H9 (cell line): ENCODE data around the gene NCKAP5. TPM values are rescaled to one million over a fixed set of nuclear protein-coding genes. Genes with fewer than 3 reads are reported as not detected.

Experiments
- DNase-seq: peaks from one replicate; pipeline ENCODE4 v3.0.0-alpha.2; 2017
- H2AFZ ChIP-seq: one replicate; pipeline ENCODE4 v1.6.1; 2013; ENCODE audit warnings: mild to moderate bottlenecking, low read length, control low read depth, moderate library complexity
- H2AK5ac ChIP-seq: 2 replicates; pipeline ENCODE4 v1.6.1; 2013; ENCODE audit warnings: low read length, control low read depth, mixed read lengths; ENCODE audit not compliant: insufficient read length
- H2BK120ac ChIP-seq: one replicate; pipeline ENCODE4 v1.6.1; 2013; ENCODE audit warnings: low read depth, mild to moderate bottlenecking, low read length, control low read depth, inconsistent platforms; ENCODE audit not compliant: poor library complexity, severe bottlenecking
- H2BK12ac ChIP-seq: 2 replicates; pipeline ENCODE4 v1.6.1; 2013; ENCODE audit warnings: low read length, control low read depth, mixed read lengths, low read depth; ENCODE audit not compliant: insufficient read length
- H2BK15ac ChIP-seq: 2 replicates; pipeline ENCODE4 v1.6.1; 2013; ENCODE audit warnings: low read depth, low read length, control low read depth
- H2BK20ac ChIP-seq: one replicate; pipeline ENCODE4 v1.6.1; 2013; ENCODE audit warnings: low read depth, mild to moderate bottlenecking, low read length, control low read depth, inconsistent platforms; ENCODE audit not compliant: poor library complexity, severe bottlenecking
- H2BK5ac ChIP-seq: 2 replicates; pipeline ENCODE4 v1.6.1; 2013; ENCODE audit warnings: low read length, control low read depth, mixed read lengths; ENCODE audit not compliant: insufficient read length
- H3K14ac ChIP-seq: 2 replicates; pipeline ENCODE4 v1.6.1; 2013; ENCODE audit warnings: low read length, control low read depth; ENCODE audit not compliant: insufficient read depth
- H3K18ac ChIP-seq: 2 replicates; pipeline ENCODE4 v1.6.1; 2013; ENCODE audit warnings: low read depth, mild to moderate bottlenecking, mixed read lengths, low read length, control low read depth; ENCODE audit not compliant: insufficient read length
- H3K23ac ChIP-seq: 2 replicates; pipeline ENCODE4 v1.6.1; 2013; ENCODE audit warnings: low read length, control low read depth, mixed read lengths, low read depth; ENCODE audit not compliant: insufficient read length
- H3K23me2 ChIP-seq: 2 replicates; pipeline ENCODE4 v1.6.1; 2013; ENCODE audit warnings: low read depth, mild to moderate bottlenecking, mixed read lengths, low read length, control low read depth; ENCODE audit not compliant: insufficient read length, poor library complexity, severe bottlenecking
- H3K27ac ChIP-seq: 2 replicates; pipeline ENCODE4 v1.5.1; 2013; ENCODE audit warnings: low read length, control low read depth, mixed read lengths, low read depth; ENCODE audit not compliant: insufficient read length
- H3K27me3 ChIP-seq: 2 replicates; pipeline ENCODE4 v1.6.1; 2013; ENCODE audit warnings: low read length, control low read depth, inconsistent platforms; ENCODE audit not compliant: insufficient read depth
- H3K4ac ChIP-seq: 2 replicates; pipeline ENCODE4 v1.6.1; 2013; ENCODE audit warnings: low read depth, mild to moderate bottlenecking, control low read depth, inconsistent platforms, low read length, moderate library complexity
- H3K4me1 ChIP-seq: 2 replicates; pipeline ENCODE4 v1.6.1; 2013; ENCODE audit warnings: low read length, control low read depth, inconsistent platforms; ENCODE audit not compliant: insufficient read depth
- H3K4me2 ChIP-seq: 2 replicates; pipeline ENCODE4 v1.6.1; 2013; ENCODE audit warnings: low read length, control low read depth, mixed read lengths; ENCODE audit not compliant: insufficient read length, insufficient read depth
- H3K56ac ChIP-seq: 2 replicates; pipeline ENCODE4 v1.6.1; 2013; ENCODE audit warnings: low read depth, mild to moderate bottlenecking, mixed read lengths, low read length, control low read depth; ENCODE audit not compliant: insufficient read length
- H3K79me1 ChIP-seq: 2 replicates; pipeline ENCODE4 v1.6.1; 2013; ENCODE audit warnings: low read depth, mild to moderate bottlenecking, moderate library complexity, low read length, control low read depth, inconsistent platforms; ENCODE audit not compliant: insufficient read depth, poor library complexity, severe bottlenecking
- H3K79me2 ChIP-seq: 2 replicates; pipeline ENCODE4 v1.6.1; 2013; ENCODE audit warnings: low read length, control low read depth, inconsistent platforms; ENCODE audit not compliant: insufficient read depth
- H3K9ac ChIP-seq: 2 replicates; pipeline ENCODE4 v1.6.1; 2013; ENCODE audit warnings: low read length, control low read depth, mixed read lengths; ENCODE audit not compliant: insufficient read length; ENCODE audit errors: extremely low read depth
- H3K9me3 ChIP-seq: one replicate; pipeline ENCODE4 v1.6.1; 2013; ENCODE audit warnings: low read depth, low read length, inconsistent platforms; ENCODE audit not compliant: control insufficient read depth
- H3T11ph ChIP-seq: one replicate; pipeline ENCODE4 v1.6.1; 2013; ENCODE audit warnings: mild to moderate bottlenecking, low read length, control low read depth, inconsistent platforms
- H4K20me1 ChIP-seq: one replicate; pipeline ENCODE4 v1.6.1; 2013; ENCODE audit not compliant: control insufficient read depth, insufficient read length, insufficient read depth
- H4K5ac ChIP-seq: 2 replicates; pipeline ENCODE4 v1.6.1; 2013; ENCODE audit warnings: low read depth, mild to moderate bottlenecking, mixed read lengths, low read length, control low read depth; ENCODE audit not compliant: insufficient read length
- H4K8ac ChIP-seq: replicated peaks from 2 replicates; pipeline ENCODE4 v1.6.1; 2013; ENCODE audit warnings: low read length, control low read depth, mixed read lengths, low read depth; ENCODE audit not compliant: insufficient read length
- H4K91ac ChIP-seq: 2 replicates; pipeline ENCODE4 v1.6.1; 2013; ENCODE audit warnings: low read depth, mild to moderate bottlenecking, moderate library complexity, mixed read lengths, low read length, control low read depth; ENCODE audit not compliant: insufficient read length
- H3K27ac Mint-ChIP-seq, 3 experiments: 2 replicates in 2 of 3; 3 replicates in 1 of 3; pipeline ENCODE4 v1.8.0; 2020 to 2021; ENCODE audit warnings: mixed read lengths in 3 of 3, mild to moderate bottlenecking in 1 of 3, moderate library complexity in 1 of 3
- H3K27me3 Mint-ChIP-seq: 2 replicates; pipeline ENCODE4 v1.8.0; 2021; ENCODE audit warnings: low read depth, mild to moderate bottlenecking, moderate library complexity, mixed read lengths
- H3K36me3 Mint-ChIP-seq, 3 experiments: 2 replicates in 2 of 3; 3 replicates in 1 of 3; pipeline ENCODE4 v1.8.0; 2020 to 2021; ENCODE audit warnings: low read depth in 3 of 3, mixed read lengths in 3 of 3; ENCODE audit not compliant: insufficient read depth in 1 of 3
- H3K4me1 Mint-ChIP-seq, 2 experiments: 2 replicates each; pipeline ENCODE4 v1.8.0; 2020; ENCODE audit warnings: mixed read lengths in 2 of 2
- H3K4me3 Mint-ChIP-seq, 2 experiments: 2 replicates in 1 of 2; 3 replicates in 1 of 2; pipeline ENCODE4 v1.8.0; 2020 to 2021; ENCODE audit warnings: mild to moderate bottlenecking in 2 of 2, mixed read lengths in 2 of 2, moderate library complexity in 1 of 2
- H3K9me3 Mint-ChIP-seq, 2 experiments: 2 replicates in 1 of 2; 3 replicates in 1 of 2; pipeline ENCODE4 v1.8.0; 2020; ENCODE audit warnings: mild to moderate bottlenecking in 2 of 2, mixed read lengths in 2 of 2, moderate library complexity in 1 of 2
- WGBS: extraction: QIAGEN DNeasy Blood & Tissue Kit; methylation state at CpG from one replicate; pipeline ENCODE4 v1.1.7; 2013; ENCODE audit warnings: missing lambda C conversion rate, low lambda C conversion rate, mixed read lengths; ENCODE audit not compliant: insufficient read length; ENCODE audit errors: extremely low coverage; 5-methylcytosine and 5-hydroxymethylcytosine counted together
- total RNA-seq: library from RNA; stranded (reverse); gene quantifications from 2 replicates; pipeline ENCODE4 v1.2.1, GENCODE V29; 2021
- TF ChIP-seq, protein P1 (sequence below): fragments of 200-600 bp; sonication (generic); conservative IDR thresholded peaks from 3 replicates; pipeline ENCODE4 v1.8.0; 2021; ENCODE audit warnings: antibody characterized with exemption, mild to moderate bottlenecking

The NCKAP5 gene
- total RNA-seq, 1 experiment from 2014 or later = 0.26 TPM

DNA sequence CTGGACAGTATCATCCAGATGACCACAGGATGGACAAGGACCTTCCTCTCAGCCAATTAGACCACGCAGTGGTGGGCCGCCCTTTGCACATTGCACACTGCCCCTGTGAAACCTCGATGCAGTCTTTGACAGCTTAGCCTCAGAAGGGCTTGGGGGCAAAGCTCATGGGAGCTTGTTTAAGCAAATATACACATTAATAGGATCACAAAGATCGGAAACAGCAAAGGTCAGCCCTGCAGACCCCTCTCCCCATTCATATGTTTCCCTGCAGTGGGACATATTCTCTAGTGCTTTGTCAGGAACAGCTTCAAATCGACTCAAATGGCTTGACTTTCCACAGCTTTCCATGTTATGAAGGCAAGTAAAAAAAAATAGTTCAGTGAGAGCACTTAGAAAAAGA is 708.7 kb downstream of the NCKAP5 start:
- no peak overlapping the region for H3K4ac ChIP-seq
- H2BK12ac ChIP-seq = no peak overlapping the region
- Mint-ChIP-seq H3K4me3 (no peak overlapping the region), H3K27ac (peak overlapping the region in 1 of 3 experiments; percentile 59; a peak in 1 of 7 replicates), H3K4me1 (peaks cover 7 to 8% of the 10 kb centered on the region in 2 experiments; a peak in 3 of 4 replicates), H3K36me3 (no peaks in the 10 kb centered on the region), H3K9me3 (no peaks in the 10 kb centered on the region), H3K27me3 (no peaks in the 10 kb centered on the region)
- TF ChIP-seq, protein P1, sequence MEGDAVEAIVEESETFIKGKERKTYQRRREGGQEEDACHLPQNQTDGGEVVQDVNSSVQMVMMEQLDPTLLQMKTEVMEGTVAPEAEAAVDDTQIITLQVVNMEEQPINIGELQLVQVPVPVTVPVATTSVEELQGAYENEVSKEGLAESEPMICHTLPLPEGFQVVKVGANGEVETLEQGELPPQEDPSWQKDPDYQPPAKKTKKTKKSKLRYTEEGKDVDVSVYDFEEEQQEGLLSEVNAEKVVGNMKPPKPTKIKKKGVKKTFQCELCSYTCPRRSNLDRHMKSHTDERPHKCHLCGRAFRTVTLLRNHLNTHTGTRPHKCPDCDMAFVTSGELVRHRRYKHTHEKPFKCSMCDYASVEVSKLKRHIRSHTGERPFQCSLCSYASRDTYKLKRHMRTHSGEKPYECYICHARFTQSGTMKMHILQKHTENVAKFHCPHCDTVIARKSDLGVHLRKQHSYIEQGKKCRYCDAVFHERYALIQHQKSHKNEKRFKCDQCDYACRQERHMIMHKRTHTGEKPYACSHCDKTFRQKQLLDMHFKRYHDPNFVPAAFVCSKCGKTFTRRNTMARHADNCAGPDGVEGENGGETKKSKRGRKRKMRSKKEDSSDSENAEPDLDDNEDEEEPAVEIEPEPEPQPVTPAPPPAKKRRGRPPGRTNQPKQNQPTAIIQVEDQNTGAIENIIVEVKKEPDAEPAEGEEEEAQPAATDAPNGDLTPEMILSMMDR = no peak
- H4K8ac ChIP-seq = no peak overlapping the region
- H3K18ac ChIP-seq = no peak overlapping the region
- no peak overlapping the region for H4K5ac ChIP-seq
- H3K79me1 ChIP-seq = no peaks in the 10 kb centered on the region
- no peak for DNase-seq
- no peak overlapping the region for H2AK5ac ChIP-seq
- no peaks in the 10 kb centered on the region for H3K4me1 ChIP-seq
- no peak overlapping the region for H3K27ac ChIP-seq
- no peaks in the 10 kb centered on the region for H3K79me2 ChIP-seq
- H3K23ac ChIP-seq = no peak overlapping the region
- no peaks in the 10 kb centered on the region for H3K9me3 ChIP-seq
- no peak overlapping the region for H3K14ac ChIP-seq
- no peak overlapping the region for H2BK20ac ChIP-seq
- H3K9ac ChIP-seq = no peak overlapping the region
- no CpG with 5 or more reads among the region's 5 CpGs for WGBS
- H2AFZ ChIP-seq = no peak overlapping the region
- H4K20me1 ChIP-seq = no peaks in the 10 kb centered on the region
- no peaks in the 10 kb centered on the region for H3K23me2 ChIP-seq
- no peak overlapping the region for H2BK5ac ChIP-seq
- H3T11ph ChIP-seq = no peak overlapping the region
- H3K4me2 ChIP-seq = no peak overlapping the region
- H4K91ac ChIP-seq = no peak overlapping the region
- no peaks in the 10 kb centered on the region for H3K27me3 ChIP-seq
- H2BK120ac ChIP-seq = no peak overlapping the region
- H3K56ac ChIP-seq = no peak overlapping the region
- no peak overlapping the region for H2BK15ac ChIP-seq
